Fibroblast of lung (primary cell): Measurements from ENCODE around the gene APLF.

ENCODE experiments used
- CTCF ChIP-seq, 2 donors: IDR thresholded peaks in 1 of 2; conservative IDR thresholded peaks in 1 of 2; 1 replicate in 1 of 2; 2 replicates in 1 of 2; pipeline ENCODE4 v1.5.1; 2011 to 2012; ENCODE audit warnings: low read length in 2 of 2, control low read depth in 1 of 2, inconsistent platforms in 1 of 2, low read depth in 1 of 2, mild to moderate bottlenecking in 1 of 2
- EZH2 ChIP-seq: IDR thresholded peaks from 2 replicates; pipeline ENCODE4 v1.5.1; 2012; ENCODE audit warnings: low read length, control low read depth, mild to moderate bottlenecking; ENCODE audit errors: missing control alignments

- no peak for TF ChIP-seq CTCF (conservative IDR thresholded peaks at IDR 0.05 in 1 of 2, IDR thresholded peaks at IDR 0.05 in 1 of 2; ENCODE audit: low read depth in 1 of 2, low read length in 2 of 2)
- TF ChIP-seq EZH2 = no peak
Observed at GRCh38 chr2:68577183-68577582, 109.8 kb downstream of the APLF start.
